ENCODE results near the gene BPTF. TPM values are rescaled to one million over a fixed set of nuclear protein-coding genes. Genes with fewer than 3 reads are reported as not detected.
"Not testable (repeated sequence)": the region's sequence is repeated elsewhere in the genome, so short reads cannot be mapped to it uniquely, and the experiment has no call there.

The BPTF gene
- total and polyA plus RNA-seq, 9 donors: 54.5 to 83.2 (median 62.4) TPM

- Histone ChIP-seq H3K36me3 (ENCODE audit: control insufficient read depth, insufficient read depth, low read length) (peaks cover 3% of the 10 kb centered on the region), H3K27me3 (ENCODE audit: control insufficient read depth, insufficient read depth, low read length) (no peaks in the 10 kb centered on the region), H3K4me3 (ENCODE audit: low read length) (no peak overlapping the region), H3K27ac (ENCODE audit: low read length) (no peak overlapping the region), H3K9me3 (replicated peaks; ENCODE audit: control insufficient read depth, low read depth, low read length) (no peaks in the 10 kb centered on the region), H3K4me1 (ENCODE audit: control insufficient read depth, insufficient read depth, low read length) (peaks cover 6% of the 10 kb centered on the region)
- no peak for DNase-seq
- WGBS (ENCODE audit: insufficient coverage): no CpG with 5 or more reads among the region's 3 CpGs
Measured at GRCh38 chr17:67833134-67833533, 7.8 kb downstream of the BPTF start.

DNA sequence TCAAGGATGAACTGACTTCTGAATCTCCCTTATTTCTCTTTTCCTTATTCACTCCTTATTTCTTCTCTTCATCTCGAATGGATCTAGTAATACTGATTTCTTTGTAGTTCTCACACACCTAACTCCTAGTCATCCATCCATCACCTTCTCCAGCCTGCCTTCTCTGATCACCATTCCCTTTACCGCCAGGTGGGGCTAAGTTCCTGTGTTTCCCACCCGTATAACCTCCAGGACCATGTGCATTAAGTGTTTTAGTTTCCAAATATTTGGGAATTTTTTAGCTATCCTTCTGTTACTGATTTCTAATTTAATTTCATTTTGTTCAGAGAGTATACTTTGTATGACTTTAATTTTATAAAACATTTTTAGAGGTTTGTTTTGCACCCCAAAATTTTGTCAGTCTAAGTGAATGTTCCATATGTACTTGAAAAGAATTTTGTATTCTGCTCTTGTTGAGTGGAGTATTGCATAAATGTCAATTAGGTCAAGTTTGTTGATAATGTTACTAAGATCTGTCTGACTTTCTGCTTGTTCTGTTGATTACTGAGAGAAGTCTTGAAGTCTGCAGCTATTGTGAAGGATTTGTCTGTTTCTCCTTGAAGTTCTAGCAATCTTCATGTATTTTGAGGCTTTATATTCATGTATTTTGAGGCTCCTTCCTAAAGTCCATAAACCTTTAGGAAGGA is 8.8 kb downstream of the BPTF start:
- no peaks in the 10 kb centered on the region for H3K27me3 ChIP-seq (ENCODE audit: control insufficient read depth, insufficient read depth, low read length)
- peaks cover 3% of the 10 kb centered on the region for H3K4me1 ChIP-seq (ENCODE audit: control insufficient read depth, insufficient read depth, low read length)
- H3K4me3 ChIP-seq (ENCODE audit: low read length): no peak overlapping the region
- 60% methylated on average over 1 of the region's 3 CpGs for WGBS (ENCODE audit: insufficient coverage)
- no peak for DNase-seq
- no peak overlapping the region for H3K27ac ChIP-seq (ENCODE audit: low read length)
- peaks cover 3% of the 10 kb centered on the region for H3K36me3 ChIP-seq (ENCODE audit: control insufficient read depth, insufficient read depth, low read length)
- no peaks in the 10 kb centered on the region for H3K9me3 ChIP-seq (replicated peaks; ENCODE audit: control insufficient read depth, low read depth, low read length)

GRCh38 chr17:67834634-67835033 is 9.3 kb downstream of the BPTF start:
- Histone ChIP-seq H3K9me3 (replicated peaks; ENCODE audit: control insufficient read depth, low read depth, low read length) (no peaks in the 10 kb centered on the region), H3K27me3 (ENCODE audit: control insufficient read depth, insufficient read depth, low read length) (no peaks in the 10 kb centered on the region), H3K4me1 (ENCODE audit: control insufficient read depth, insufficient read depth, low read length) (peaks cover 3% of the 10 kb centered on the region), H3K4me3 (ENCODE audit: low read length) (no peak overlapping the region), H3K36me3 (ENCODE audit: control insufficient read depth, insufficient read depth, low read length) (peaks cover 3% of the 10 kb centered on the region), H3K27ac (ENCODE audit: low read length) (no peak overlapping the region)
- WGBS (ENCODE audit: insufficient coverage): 100% methylated on average over 2 of the region's 2 CpGs
- DNase-seq: no peak

GRCh38 chr17:67836205-67836987 is 11.1 kb downstream of the BPTF start:
- no peak overlapping the region for H3K4me3 ChIP-seq (ENCODE audit: low read length)
- no peaks in the 10 kb centered on the region for H3K9me3 ChIP-seq (replicated peaks; ENCODE audit: control insufficient read depth, low read depth, low read length)
- no CpG with 5 or more reads among the region's 4 CpGs for whole genome bisulfite sequencing (ENCODE audit: insufficient coverage)
- H3K36me3 ChIP-seq (ENCODE audit: control insufficient read depth, insufficient read depth, low read length): peaks cover 2% of the 10 kb centered on the region
- H3K27ac ChIP-seq (ENCODE audit: low read length): no peak overlapping the region
- H3K27me3 ChIP-seq (ENCODE audit: control insufficient read depth, insufficient read depth, low read length): no peaks in the 10 kb centered on the region
- peak; percentile 24 for DNase-seq
- no peaks in the 10 kb centered on the region for H3K4me1 ChIP-seq (ENCODE audit: control insufficient read depth, insufficient read depth, low read length)

DNA sequence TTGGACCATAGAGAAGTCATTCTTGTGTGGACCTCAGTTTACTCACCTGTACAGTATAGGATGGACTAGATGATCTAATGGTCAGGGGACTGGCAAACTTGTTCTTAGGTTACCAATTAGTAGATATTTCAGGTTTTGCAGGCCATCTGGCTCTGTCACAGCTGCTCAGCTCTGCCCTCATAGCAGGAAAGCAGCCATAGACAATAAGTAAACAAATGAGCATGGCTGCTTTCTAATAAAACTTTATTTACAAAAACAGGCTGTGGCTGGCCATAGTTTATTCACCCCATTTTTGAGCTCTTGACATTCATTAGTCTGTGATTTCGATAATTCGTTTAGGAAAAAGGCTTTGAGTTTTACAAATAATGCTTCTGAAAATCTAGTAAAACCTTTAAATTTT is 12.7 kb downstream of the BPTF start:
- no peaks in the 10 kb centered on the region for H3K4me1 ChIP-seq (ENCODE audit: control insufficient read depth, insufficient read depth, low read length)

DNA sequence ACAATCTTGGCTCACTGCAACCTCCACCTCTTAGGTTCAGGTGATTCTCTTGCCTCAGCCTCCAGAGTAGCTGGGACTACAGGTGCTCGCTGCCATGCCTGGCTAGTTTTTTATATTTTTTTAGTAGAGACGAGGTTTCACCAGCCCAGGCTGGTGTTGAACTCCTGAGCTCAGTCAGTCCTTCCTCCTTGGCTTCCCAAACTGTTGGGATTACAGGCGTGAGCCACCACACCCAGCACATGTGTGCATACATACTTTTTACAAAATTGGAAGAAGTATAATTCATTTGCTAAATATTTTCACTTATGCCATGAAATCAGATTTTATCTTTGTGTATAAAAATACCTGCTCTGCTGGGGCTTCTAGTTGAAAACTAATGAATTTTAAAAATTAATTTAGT is 13.2 kb downstream of the BPTF start:
- Histone ChIP-seq H3K27ac (ENCODE audit: low read length) (no peak overlapping the region), H3K27me3 (ENCODE audit: control insufficient read depth, insufficient read depth, low read length) (no peaks in the 10 kb centered on the region), H3K4me1 (ENCODE audit: control insufficient read depth, insufficient read depth, low read length) (no peaks in the 10 kb centered on the region), H3K4me3 (ENCODE audit: low read length) (no peak overlapping the region), H3K9me3 (replicated peaks; ENCODE audit: control insufficient read depth, low read depth, low read length) (no peaks in the 10 kb centered on the region), H3K36me3 (ENCODE audit: control insufficient read depth, insufficient read depth, low read length) (no peaks in the 10 kb centered on the region)
- no CpG with 5 or more reads among the region's 3 CpGs for WGBS (ENCODE audit: insufficient coverage)
- no peak for DNase-seq

More for the DNA sequence above, 12.7 kb downstream of the BPTF start:
- no CpG with 5 or more reads among the region's 2 CpGs for WGBS (ENCODE audit: insufficient coverage)
- Histone ChIP-seq H3K4me3 (ENCODE audit: low read length) (no peak overlapping the region), H3K27me3 (ENCODE audit: control insufficient read depth, insufficient read depth, low read length) (no peaks in the 10 kb centered on the region), H3K36me3 (ENCODE audit: control insufficient read depth, insufficient read depth, low read length) (no peaks in the 10 kb centered on the region), H3K27ac (ENCODE audit: low read length) (no peak overlapping the region), H3K9me3 (replicated peaks; ENCODE audit: control insufficient read depth, low read depth, low read length) (no peaks in the 10 kb centered on the region)
- no peak for DNase-seq

- Histone ChIP-seq H3K4me1 (ENCODE audit: control insufficient read depth, insufficient read depth, low read length) (no peaks in the 10 kb centered on the region), H3K9me3 (replicated peaks; ENCODE audit: control insufficient read depth, low read depth, low read length) (no peaks in the 10 kb centered on the region), H3K27ac (ENCODE audit: low read length) (no peak overlapping the region), H3K27me3 (ENCODE audit: control insufficient read depth, insufficient read depth, low read length) (no peaks in the 10 kb centered on the region), H3K36me3 (ENCODE audit: control insufficient read depth, insufficient read depth, low read length) (no peaks in the 10 kb centered on the region), H3K4me3 (ENCODE audit: low read length) (no peak overlapping the region)
- WGBS (ENCODE audit: insufficient coverage): no CpG with 5 or more reads among the region's 2 CpGs
- no peak for DNase-seq
Measured at GRCh38 chr17:67841992-67842391, 16.7 kb downstream of the BPTF start.

GRCh38 chr17:67842648-67843047 is 17.3 kb downstream of the BPTF start:
- no peaks in the 10 kb centered on the region for H3K27me3 ChIP-seq (ENCODE audit: control insufficient read depth, insufficient read depth, low read length)
- no peaks in the 10 kb centered on the region for H3K9me3 ChIP-seq (replicated peaks; ENCODE audit: control insufficient read depth, low read depth, low read length)
- DNase-seq: no peak
- no peaks in the 10 kb centered on the region for H3K36me3 ChIP-seq (ENCODE audit: control insufficient read depth, insufficient read depth, low read length)
- no peaks in the 10 kb centered on the region for H3K4me1 ChIP-seq (ENCODE audit: control insufficient read depth, insufficient read depth, low read length)
- H3K27ac ChIP-seq (ENCODE audit: low read length): no peak overlapping the region
- H3K4me3 ChIP-seq (ENCODE audit: low read length): no peak overlapping the region

GRCh38 chr17:67845374-67845773 is 20.1 kb downstream of the BPTF start:
- DNase-seq: no peak
- H3K36me3 ChIP-seq (ENCODE audit: control insufficient read depth, insufficient read depth, low read length): no peaks in the 10 kb centered on the region
- no peak overlapping the region for H3K27ac ChIP-seq (ENCODE audit: low read length)
- H3K9me3 ChIP-seq (replicated peaks; ENCODE audit: control insufficient read depth, low read depth, low read length): no peaks in the 10 kb centered on the region
- no peaks in the 10 kb centered on the region for H3K4me1 ChIP-seq (ENCODE audit: control insufficient read depth, insufficient read depth, low read length)
- no peak overlapping the region for H3K4me3 ChIP-seq (ENCODE audit: low read length)
- WGBS (ENCODE audit: insufficient coverage): 87% methylated on average over 2 of the region's 5 CpGs
- H3K27me3 ChIP-seq (ENCODE audit: control insufficient read depth, insufficient read depth, low read length): no peaks in the 10 kb centered on the region

DNA sequence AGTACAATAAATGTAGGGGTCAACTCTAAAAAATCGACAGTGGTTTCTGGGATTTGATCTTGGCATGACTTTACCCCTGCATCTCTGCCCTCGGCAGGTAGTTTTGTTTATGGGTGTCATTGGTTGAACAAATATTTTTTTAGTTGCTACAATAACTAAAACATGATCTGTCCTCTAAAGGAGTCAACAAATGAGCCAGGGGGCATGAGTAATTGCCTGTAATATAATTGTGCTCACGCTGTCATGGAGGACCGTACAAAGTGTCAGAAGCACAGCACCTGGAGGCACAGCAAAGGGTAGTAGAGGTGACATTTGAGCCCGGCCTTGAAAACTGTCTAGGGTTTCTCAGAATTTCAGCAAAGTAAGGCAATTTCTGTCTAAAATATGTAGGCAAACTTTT is 22.9 kb downstream of the BPTF start:
- H3K27me3 ChIP-seq (ENCODE audit: control insufficient read depth, insufficient read depth, low read length); H3K36me3 ChIP-seq (ENCODE audit: control insufficient read depth, insufficient read depth, low read length); H3K27ac ChIP-seq (ENCODE audit: low read length); H3K9me3 ChIP-seq (replicated peaks; ENCODE audit: control insufficient read depth, low read depth, low read length); H3K4me1 ChIP-seq (ENCODE audit: control insufficient read depth, insufficient read depth, low read length); H3K4me3 ChIP-seq (ENCODE audit: low read length); DNase-seq: not testable (repeated sequence)
- whole genome bisulfite sequencing (ENCODE audit: insufficient coverage): 100% methylated on average over 2 of the region's 5 CpGs
